GM10847 (cell line): ENCODE measurements around the gene COMMD4.

ENCODE experiments used
- POLR2A ChIP-seq: IDR thresholded peaks from 2 replicates; pipeline ENCODE4 v1.6.1; 2011; ENCODE audit not compliant: insufficient read length; ENCODE audit errors: extremely low read depth

COMMD4 gene

DNA sequence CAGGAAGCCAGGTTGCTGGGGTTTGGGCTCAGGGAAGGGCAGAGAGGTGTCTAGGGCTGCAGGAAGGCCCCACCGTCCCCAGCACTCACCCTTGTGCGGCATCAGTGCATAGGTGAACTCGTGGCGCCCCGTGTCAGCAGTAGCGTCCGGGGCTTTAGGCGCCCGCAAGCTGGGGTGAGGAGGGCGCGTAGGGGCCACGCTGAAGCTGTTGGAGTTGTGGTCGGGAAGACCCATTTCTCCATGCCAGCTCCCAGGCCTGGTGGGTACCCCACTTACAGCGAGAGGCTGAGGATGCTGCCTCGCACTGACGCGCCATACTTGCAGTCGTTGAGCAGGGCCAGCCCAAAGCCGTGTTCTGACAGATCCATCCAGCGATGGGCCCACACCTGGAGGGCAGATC is 20.7 kb downstream of the COMMD4 start:
- TF ChIP-seq POLR2A, result no peak

DNA sequence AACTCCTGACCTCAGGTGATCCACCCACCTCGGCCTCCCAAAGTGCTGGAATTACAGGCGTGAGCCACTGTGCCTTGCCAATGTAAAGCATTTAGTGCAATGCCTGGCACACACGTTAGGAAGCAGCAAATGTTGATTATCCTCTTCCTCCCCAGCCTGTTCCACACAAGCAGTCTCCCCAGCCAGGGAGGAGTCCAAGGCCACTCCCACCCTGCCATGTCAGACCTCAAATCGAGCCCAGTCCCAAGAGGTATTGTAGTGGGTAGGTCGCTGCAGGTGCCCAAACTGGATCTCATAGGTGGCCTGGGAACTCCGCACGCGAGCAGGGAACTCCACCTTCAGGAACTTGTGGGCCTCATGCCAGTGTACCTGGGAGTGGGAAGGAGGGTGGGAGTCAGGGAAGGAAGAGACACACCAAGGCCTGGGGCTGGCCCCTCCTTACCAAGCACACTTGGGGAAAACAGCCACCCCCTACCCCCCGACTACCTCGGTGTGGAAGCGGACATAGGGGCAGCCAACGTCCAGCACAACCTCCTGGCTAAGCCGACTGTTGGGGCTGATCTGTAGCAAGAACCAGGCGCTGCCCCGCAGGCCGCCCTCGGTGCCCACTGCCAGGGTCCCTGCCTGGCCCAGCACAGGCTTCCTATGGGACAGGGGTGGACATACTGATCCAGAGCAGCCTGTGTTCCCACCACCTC is 22.3 kb downstream of the COMMD4 start:
- no peak for TF ChIP-seq POLR2A

DNA sequence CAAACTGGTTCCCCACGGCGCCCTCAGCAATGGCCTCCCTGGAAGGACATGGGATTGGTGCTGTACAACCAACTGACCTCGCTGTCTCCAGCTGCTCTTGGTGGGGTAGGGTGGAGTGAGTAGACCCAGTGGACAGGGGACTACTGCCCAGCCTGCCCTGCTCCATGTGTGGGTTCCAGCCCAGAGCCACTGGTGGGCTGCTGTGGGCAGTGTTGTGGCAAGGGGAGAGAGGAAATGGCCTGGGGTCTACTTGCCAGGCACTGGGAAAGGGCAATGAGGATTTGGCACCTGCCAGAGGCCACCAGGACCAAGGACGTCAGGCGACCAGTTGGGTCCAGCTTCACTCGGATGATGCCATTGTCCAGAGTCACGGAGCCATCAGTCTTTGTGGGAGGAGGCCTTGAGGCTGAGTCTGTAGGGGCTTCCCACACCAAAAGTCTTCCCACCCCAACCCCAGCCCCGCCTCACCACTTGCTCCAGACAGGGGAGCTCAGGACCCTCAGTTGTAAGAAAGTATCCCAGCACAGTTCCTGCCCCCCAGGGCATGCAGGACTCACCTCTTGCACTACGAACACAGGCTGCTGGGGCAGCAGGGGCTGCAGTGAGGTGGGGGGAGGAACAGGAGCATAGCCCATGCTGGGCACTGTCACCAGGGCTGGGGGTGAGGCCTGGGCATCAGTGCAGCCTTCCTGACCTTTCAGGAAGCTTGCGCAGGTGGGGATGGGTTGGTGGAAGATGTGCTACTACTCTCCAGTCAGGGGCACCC is 23.1 kb downstream of the COMMD4 start:
- no peak for TF ChIP-seq POLR2A

DNA sequence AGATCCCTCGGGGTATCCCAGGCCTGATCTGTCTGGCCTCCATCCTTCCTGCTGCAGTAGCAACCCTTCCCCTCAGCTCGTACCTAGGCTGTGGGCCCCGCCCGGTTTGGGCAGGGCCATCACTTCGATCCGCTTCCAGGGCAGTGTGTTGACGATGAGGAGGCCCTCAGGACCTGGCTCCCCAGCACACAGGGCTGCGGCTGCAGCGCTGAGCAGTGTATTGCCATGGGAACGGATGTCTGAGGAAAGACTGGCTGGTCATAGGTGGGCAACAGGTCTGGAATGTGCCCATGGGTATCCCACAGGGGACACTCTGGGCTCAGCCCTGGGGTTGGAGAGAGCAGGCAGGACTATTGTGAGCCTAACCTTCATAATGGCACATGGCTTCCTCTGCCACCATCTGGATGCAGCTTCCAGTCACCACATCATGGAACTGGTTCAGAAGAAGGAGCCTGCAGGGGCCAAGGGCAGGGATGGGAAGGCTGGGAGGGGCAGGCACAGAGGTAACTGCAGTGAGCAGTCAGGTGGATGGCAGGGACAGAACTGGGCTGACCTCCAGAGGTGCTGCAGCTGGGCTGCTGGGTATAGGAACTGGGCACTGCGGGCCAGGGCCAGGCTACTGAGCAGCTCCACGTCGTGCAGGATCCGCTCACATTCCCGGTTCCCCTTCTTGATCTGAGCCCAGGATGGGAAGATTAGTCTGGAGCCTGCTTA is 23.8 kb downstream of the COMMD4 start:
- no peak for TF ChIP-seq POLR2A

DNA sequence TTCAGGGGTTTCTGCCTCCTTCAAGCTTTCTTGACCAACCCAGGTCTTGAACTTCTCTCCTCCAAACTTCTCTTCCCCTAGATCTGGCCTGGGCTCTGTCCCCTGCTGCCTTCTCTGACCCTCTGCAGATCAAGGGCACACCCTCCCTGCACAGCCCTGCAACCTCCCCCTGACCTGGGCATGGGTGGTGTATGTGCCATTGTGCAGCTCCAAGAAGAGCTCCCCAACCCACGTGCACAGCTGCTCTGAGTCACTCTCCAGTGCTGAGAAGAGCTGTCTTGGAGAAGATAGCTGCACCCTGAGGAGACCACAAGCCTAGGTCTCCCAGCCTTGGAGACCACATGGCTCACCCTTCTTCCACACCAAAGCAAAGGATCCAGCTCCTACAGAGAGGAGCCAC is 24.5 kb downstream of the COMMD4 start:
- no peak for TF ChIP-seq POLR2A

DNA sequence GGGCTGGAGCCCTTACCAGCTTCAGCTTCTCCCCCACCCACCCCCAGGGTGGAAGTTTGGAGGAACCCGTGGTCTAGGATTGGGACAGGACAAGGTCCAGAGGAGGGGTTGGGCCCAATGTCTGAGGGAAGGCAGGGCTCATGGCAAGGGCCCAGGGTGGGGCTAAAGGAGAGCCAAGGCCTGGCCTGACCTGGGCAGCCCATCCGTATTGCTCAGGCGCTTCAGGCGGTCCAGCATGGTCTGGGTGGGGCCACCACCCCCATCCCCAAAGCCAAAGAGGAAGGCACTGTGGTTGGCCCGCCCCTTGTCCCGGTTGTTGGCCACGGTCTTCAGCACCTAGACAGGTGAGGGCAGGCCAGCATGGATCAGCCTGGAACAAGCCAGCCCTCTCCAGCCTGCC is 25.0 kb downstream of the COMMD4 start:
- TF ChIP-seq POLR2A, result no peak

DNA sequence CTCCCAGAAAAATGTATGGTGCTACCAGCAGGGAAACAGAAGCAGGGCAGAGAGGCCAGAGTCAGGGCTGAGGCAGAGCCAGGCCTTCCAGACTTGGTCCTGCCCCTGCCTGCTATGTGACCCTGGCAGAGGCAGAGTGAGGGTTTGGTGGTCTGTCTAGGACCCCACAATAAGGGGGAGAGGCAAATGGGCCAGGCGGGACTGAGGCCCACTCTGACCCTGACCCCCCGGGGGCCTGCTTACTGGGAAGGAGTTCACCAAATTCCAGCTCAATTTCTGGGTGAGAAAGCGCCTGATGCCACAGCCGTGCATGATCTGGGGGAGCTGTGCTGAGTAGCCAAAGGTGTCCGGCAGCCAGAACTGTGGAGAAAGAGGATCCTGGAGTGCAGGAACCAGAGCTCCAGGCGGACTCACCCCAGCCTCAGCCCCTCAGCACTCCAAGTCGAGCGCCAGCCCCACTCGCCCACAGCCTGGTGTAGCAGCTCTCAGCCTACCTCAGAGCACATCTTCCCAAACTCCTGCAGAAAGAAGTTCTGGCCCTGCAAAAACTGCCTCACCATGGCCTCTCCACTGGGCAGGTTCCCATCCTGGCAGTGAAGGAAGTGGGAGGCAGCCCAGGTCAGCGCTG is 25.6 kb downstream of the COMMD4 start:
- no peak for TF ChIP-seq POLR2A

DNA sequence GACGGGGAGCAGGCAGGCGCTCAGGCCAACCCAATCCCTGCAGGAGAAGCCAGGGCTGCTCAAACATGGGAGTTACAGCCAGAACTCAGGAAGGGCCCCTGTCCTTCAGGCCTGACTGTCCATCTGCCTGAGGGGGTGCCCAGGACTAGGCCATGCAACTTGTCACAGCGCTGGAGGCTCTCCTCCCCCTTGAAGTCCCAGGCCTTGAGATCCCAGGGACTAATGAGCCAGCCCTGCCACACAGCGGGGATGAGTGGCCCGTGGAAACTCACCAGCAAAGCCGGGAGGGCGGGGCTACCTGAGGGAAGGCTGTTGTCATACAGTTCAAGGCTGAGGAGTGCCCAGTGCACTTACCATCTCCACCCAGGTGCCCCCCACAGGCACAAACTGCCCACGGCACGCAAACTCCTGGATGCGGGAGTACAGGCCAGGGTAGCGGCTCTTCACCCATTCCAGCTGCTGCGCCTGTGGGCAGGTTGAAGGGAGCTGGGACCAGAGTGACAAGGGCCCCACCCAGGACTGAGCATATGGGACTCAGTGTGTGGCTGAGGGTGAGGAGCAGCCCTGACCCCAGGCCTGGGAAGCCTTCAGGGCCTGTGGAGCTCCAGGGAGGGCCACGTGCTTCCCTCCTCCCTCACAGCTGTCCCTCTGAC is 26.3 kb downstream of the COMMD4 start:
- no peak for TF ChIP-seq POLR2A

DNA sequence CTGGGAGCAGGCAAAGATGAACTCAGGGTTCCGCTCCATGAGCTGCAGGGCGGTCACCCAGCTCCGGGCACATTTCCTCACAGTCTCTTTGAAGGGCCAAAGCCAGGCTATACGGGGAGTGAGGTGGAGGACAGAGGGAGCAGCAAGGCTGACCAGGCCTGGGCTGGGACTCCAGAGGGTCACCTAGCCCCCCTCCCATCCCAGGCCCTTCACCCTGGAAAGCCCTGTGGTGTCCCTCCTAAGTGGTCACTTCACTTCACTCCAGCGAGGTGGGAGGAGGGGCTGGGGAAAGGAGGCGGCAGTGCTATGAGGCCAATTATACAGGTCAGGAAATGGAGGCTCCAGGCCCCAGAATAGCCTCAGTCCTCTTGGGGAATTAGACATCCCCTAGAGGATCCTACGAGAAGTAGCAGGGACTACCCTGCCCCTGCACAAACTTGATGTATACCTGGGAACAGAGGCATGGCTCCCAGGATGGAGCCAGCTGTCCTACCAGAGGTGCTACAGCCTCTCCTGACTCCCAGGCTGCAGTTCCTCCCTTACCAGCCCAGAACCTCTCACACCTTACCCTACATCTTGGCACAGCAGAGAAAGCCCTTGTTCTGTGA is 26.9 kb downstream of the COMMD4 start:
- TF ChIP-seq POLR2A, result no peak

DNA sequence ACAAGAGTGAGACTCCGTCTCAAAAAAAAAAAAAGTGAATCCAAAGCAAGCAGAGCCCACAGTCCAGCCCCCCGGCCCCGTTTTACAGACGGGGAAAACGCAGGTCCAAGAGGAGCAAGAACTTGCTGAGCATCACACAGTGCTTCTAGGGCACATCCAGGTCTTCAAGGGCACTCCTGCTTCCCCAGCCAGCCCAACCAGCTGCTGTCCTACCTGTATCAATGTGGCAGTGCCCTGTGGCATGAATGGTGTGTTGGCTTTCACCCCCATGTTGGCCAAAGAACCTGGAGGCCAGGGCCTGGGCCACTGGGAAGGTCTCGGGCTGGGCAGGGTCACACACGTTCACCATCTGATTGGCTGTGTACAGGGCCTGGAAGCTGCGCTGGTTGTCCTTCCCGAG is 27.9 kb downstream of the COMMD4 start:
- TF ChIP-seq POLR2A, result no peak

DNA sequence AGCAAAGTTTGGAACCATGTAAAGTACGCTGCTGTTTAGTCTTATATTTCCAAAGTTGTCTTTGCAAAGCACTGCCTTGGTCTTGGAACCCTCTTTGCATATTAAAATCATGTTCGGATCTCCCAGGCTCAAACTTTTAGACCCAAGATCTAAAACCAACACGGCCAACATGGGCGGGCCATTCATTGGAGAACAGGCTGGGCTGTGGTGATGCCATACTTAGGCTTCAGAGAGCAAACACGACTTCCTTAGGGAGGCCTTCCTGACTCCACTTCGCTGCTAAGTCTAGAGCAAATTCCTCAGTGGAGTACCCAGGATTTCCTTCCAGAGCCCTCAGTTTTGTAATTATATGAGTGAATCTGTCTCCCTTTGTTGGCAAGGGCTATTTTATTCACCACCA is 29.0 kb downstream of the COMMD4 start:
- TF ChIP-seq POLR2A, result no peak

DNA sequence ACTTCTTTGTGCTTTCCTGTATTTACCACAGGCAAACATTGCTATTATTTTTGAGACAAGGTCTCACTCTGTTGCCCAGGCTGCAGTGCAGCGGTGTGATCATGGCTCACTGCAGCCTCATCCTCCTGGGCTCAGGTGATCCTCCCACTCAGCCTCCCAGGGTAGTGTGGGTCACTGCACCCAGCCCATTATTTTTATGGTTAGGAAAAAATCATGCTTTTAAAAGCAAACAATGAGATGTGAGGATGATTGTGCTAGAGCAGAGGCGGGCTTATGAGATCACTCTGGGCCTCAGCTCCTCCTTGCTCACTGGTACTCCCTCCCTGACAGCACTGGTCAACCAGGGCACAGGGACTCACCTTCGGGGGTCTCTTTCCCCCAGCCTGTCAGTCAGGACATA is 30.3 kb downstream of the COMMD4 start:
- TF ChIP-seq POLR2A, result no peak

DNA sequence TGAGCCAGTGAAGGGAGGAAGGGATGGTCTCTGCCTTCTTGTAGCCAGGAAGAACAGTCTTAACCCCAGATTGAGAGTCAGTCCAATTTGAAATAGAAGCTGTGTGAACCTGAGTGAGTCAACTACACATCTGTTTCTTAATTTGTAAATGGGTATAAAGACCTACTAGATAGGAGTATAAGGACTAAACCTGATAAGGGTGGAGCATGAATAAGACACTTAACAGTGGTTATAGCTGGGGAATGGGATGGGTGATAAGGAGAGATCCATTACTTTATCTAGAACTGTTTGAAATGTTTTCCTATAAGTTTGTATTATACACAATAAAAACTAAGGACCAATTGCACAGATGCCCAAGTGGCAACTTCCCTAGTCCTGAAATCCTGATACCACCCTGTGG is 31.1 kb downstream of the COMMD4 start:
- no peak for TF ChIP-seq POLR2A

DNA sequence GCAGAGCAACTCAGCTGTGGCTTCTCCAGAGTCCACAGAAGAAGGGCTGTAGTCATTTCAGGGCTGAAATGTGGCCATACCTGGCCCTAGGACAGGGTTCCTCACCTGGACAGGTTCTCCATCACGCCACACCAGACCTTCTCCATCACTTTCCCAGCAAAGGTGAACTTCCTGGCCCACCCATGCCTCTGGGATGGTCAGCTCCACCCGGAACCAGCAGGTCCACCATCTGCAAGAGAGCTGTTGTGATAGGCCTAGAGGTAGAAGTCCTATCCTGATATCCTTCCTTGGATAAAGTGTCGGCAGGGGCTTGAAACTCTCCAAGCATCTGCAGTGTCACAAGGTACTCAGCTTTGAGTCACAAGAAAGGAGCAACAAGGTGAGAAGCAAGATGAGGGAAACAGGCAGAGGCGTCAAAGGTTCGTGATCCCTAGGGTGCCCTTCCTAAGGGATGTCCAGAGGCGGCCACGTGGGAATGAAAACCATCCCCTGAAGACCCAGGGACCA is 31.6 kb downstream of the COMMD4 start:
- no peak for TF ChIP-seq POLR2A
